IMR-90 (cell line): ENCODE measurements around the gene TAGLN. TPM values are rescaled to one million over a fixed set of nuclear protein-coding genes. Genes with fewer than 3 reads are reported as not detected.

Experiments
- ATAC-seq: fragments of 200-7000 bp; cut with Tn5 transposase; 2 replicates; pipeline ENCODE4 v1.9.1; 2020; ENCODE audit warnings: low read depth, mild to moderate bottlenecking, moderate library complexity
- BruUV-seq: library from RNA; stranded (reverse); fragments of 400-500 nt; replicated peaks from 2 replicates; lab custom pipeline; 2021; lab: Mats Ljungman, UMichigan
- CTCF ChIA-PET: fragments of 300-600 bp; formaldehyde crosslinking; extraction: SDS; loops from one replicate; lab custom pipeline; 2021; ENCODE audit warnings: antibody characterized with exemption; lab: Yijun Ruan, JAX
- POLR2A ChIA-PET: fragments of 300-600 bp; sonication (Branson Sonifier 250); formaldehyde crosslinking; loops from one replicate; lab custom pipeline; 2022; ENCODE audit warnings: antibody characterized with exemption; ENCODE audit not compliant: unreplicated experiment; lab: Charles Lee
- DNase-seq: peaks from one replicate; pipeline ENCODE4 v3.0.0; 2013
- H2AFZ ChIP-seq: replicated peaks from 2 replicates; pipeline ENCODE3; 2013; ENCODE audit warnings: low read length, mild to moderate bottlenecking; ENCODE audit not compliant: poor library complexity
- H2AK5ac ChIP-seq: 2 replicates; pipeline ENCODE4 v1.6.1; 2013; ENCODE audit warnings: low read depth, low read length, inconsistent platforms
- H2AK9ac ChIP-seq: replicated peaks from 2 replicates; pipeline ENCODE3; 2013; ENCODE audit warnings: mild to moderate bottlenecking, low read depth, low read length, moderate library complexity; ENCODE audit not compliant: poor library complexity
- H2BK120ac ChIP-seq: 2 replicates; pipeline ENCODE4 v1.6.1; 2013; ENCODE audit warnings: low read depth, low read length, inconsistent platforms
- H2BK15ac ChIP-seq: 3 replicates; pipeline ENCODE4 v1.6.1; 2013; ENCODE audit warnings: low read depth, low read length, inconsistent platforms
- H2BK20ac ChIP-seq: 2 replicates; pipeline ENCODE4 v1.6.1; 2013; ENCODE audit warnings: low read depth, mild to moderate bottlenecking, inconsistent platforms, low read length, moderate library complexity
- H2BK5ac ChIP-seq: 2 replicates; pipeline ENCODE4 v1.6.1; 2013; ENCODE audit warnings: mild to moderate bottlenecking, low read depth, low read length, inconsistent platforms; ENCODE audit not compliant: poor library complexity, severe bottlenecking
- H3K14ac ChIP-seq: replicated peaks from 2 replicates; pipeline ENCODE4 v1.6.1; 2013; ENCODE audit warnings: low read depth, low read length, inconsistent platforms
- H3K18ac ChIP-seq: 2 replicates; pipeline ENCODE4 v1.6.1; 2013; ENCODE audit warnings: low read depth, low read length, control low read depth
- H3K23ac ChIP-seq: 2 replicates; pipeline ENCODE4 v1.6.1; 2013; ENCODE audit warnings: low read depth, low read length, inconsistent platforms
- H3K27ac ChIP-seq: 2 replicates; pipeline ENCODE4 v1.5.1; 2013; ENCODE audit warnings: mild to moderate bottlenecking, control low read depth, low read length; ENCODE audit not compliant: insufficient read depth
- H3K27me3 ChIP-seq: 2 replicates; pipeline ENCODE4 v1.6.1; 2013; ENCODE audit warnings: low read length; ENCODE audit not compliant: control insufficient read depth, insufficient read depth
- H3K36me3 ChIP-seq: 2 replicates; pipeline ENCODE4 v1.6.1; 2013; ENCODE audit warnings: low read length, mixed read lengths; ENCODE audit not compliant: control insufficient read depth, insufficient read depth
- H3K4ac ChIP-seq: 2 replicates; pipeline ENCODE4 v1.6.1; 2013; ENCODE audit warnings: low read depth, low read length, inconsistent platforms
- H3K4me1 ChIP-seq: 2 replicates; pipeline ENCODE4 v1.6.1; 2013; ENCODE audit warnings: low read length, mixed read lengths; ENCODE audit not compliant: control insufficient read depth, insufficient read depth
- H3K4me2 ChIP-seq: 2 replicates; pipeline ENCODE4 v1.6.1; 2013; ENCODE audit warnings: low read depth, mild to moderate bottlenecking, control low read depth, low read length, moderate library complexity
- H3K4me3 ChIP-seq: 2 replicates; pipeline ENCODE4 v1.5.1; 2013; ENCODE audit warnings: low read depth, mild to moderate bottlenecking, control low read depth, low read length, moderate library complexity; ENCODE audit not compliant: insufficient read depth
- H3K56ac ChIP-seq: 2 replicates; pipeline ENCODE4 v1.6.1; 2013; ENCODE audit warnings: low read length, inconsistent platforms; ENCODE audit not compliant: insufficient read depth; ENCODE audit errors: extremely low read depth
- H3K79me1 ChIP-seq, 2 experiments: 2 replicates each; pipeline ENCODE4 v1.6.1; 2013; ENCODE audit warnings: low read length in 2 of 2, inconsistent platforms in 1 of 2, low read depth in 1 of 2
- H3K9ac ChIP-seq: 2 replicates; pipeline ENCODE4 v1.6.1; 2013; ENCODE audit warnings: low read depth, low read length, control low read depth
- H3K9me1 ChIP-seq: 2 replicates; pipeline ENCODE4 v1.6.1; 2013; ENCODE audit warnings: low read length, inconsistent platforms; ENCODE audit not compliant: insufficient read depth
- H3K9me3 ChIP-seq: 2 replicates; pipeline ENCODE4 v1.6.1; 2013; ENCODE audit warnings: low read length; ENCODE audit not compliant: control insufficient read depth, insufficient read depth
- H4K20me1 ChIP-seq: 2 replicates; pipeline ENCODE4 v1.6.1; 2013; ENCODE audit warnings: low read length, inconsistent platforms; ENCODE audit not compliant: insufficient read depth
- H4K5ac ChIP-seq: 2 replicates; pipeline ENCODE4 v1.6.1; 2013; ENCODE audit warnings: mild to moderate bottlenecking, low read depth, low read length, control low read depth
- H4K8ac ChIP-seq, 2 experiments: 2 replicates each; pipeline ENCODE4 v1.6.1; 2013; ENCODE audit warnings: low read depth in 2 of 2, low read length in 2 of 2, control low read depth in 1 of 2, inconsistent platforms in 1 of 2
- H4K91ac ChIP-seq: 2 replicates; pipeline ENCODE4 v1.6.1; 2013; ENCODE audit warnings: low read depth, low read length, inconsistent platforms; ENCODE audit not compliant: insufficient read depth
- BHLHE40 ChIP-seq: fragments of 150-350 bp; IDR thresholded peaks from 2 replicates; pipeline ENCODE4 v1.6.1; 2016; ENCODE audit warnings: mild to moderate bottlenecking, low read depth, low read length
- CEBPB ChIP-seq: IDR thresholded peaks from 2 replicates; pipeline ENCODE4 v1.6.1; 2012; ENCODE audit warnings: low read depth, low read length, improper control_type of control experiment
- CHD1 ChIP-seq: IDR thresholded peaks from 2 replicates; pipeline ENCODE4 v1.6.1; 2012; ENCODE audit warnings: low read depth, low read length, improper control_type of control experiment
- FOS ChIP-seq: fragments of 150-350 bp; IDR thresholded peaks from 2 replicates; pipeline ENCODE4 v1.6.1; 2016; ENCODE audit warnings: low read depth, low read length
- MAFK ChIP-seq: IDR thresholded peaks from 2 replicates; pipeline ENCODE4 v1.6.1; 2012; ENCODE audit warnings: low read depth, low read length, improper control_type of control experiment
- MAZ ChIP-seq: IDR thresholded peaks from 2 replicates; pipeline ENCODE4 v1.6.1; 2012; ENCODE audit warnings: low read depth, mild to moderate bottlenecking, low read length, improper control_type of control experiment, moderate library complexity, borderline replicate concordance
- MXI1 ChIP-seq: IDR thresholded peaks from 2 replicates; pipeline ENCODE4 v1.6.1; 2012; ENCODE audit warnings: low read depth, mild to moderate bottlenecking, low read length, moderate library complexity, borderline replicate concordance
- NFE2L2 ChIP-seq: fragments of 150-350 bp; IDR thresholded peaks from 2 replicates; pipeline ENCODE4 v1.6.1; 2016; ENCODE audit warnings: low read depth, mild to moderate bottlenecking, low read length
- POLR2A ChIP-seq: IDR thresholded peaks from 2 replicates; pipeline ENCODE4 v1.6.1; 2012; ENCODE audit warnings: mild to moderate bottlenecking, low read depth, low read length
- RAD21 ChIP-seq: IDR thresholded peaks from 2 replicates; pipeline ENCODE4 v1.6.1; 2012; ENCODE audit warnings: low read length, improper control_type of control experiment
- RCOR1 ChIP-seq: IDR thresholded peaks from 2 replicates; pipeline ENCODE4 v1.6.1; 2012; ENCODE audit warnings: mild to moderate bottlenecking, low read length, improper control_type of control experiment; ENCODE audit not compliant: insufficient replicate concordance
- RFX5 ChIP-seq: IDR thresholded peaks from 2 replicates; pipeline ENCODE4 v1.8.0; 2012; ENCODE audit warnings: low read depth, mild to moderate bottlenecking, low read length, moderate library complexity
- SMC3 ChIP-seq: fragments of 150-350 bp; IDR thresholded peaks from 2 replicates; pipeline ENCODE4 v1.6.1; 2016; ENCODE audit warnings: low read depth, mild to moderate bottlenecking, antibody characterized with exemption, low read length, moderate library complexity
- WGBS, 2 experiments: methylation state at CpG; one replicate each; pipeline versions ENCODE4 v1.1.5 to v1.1.7; 2013; ENCODE audit warnings: missing lambda C conversion rate in 2 of 2; ENCODE audit not compliant: insufficient read length in 1 of 2; ENCODE audit errors: extremely low coverage in 2 of 2; 5-methylcytosine and 5-hydroxymethylcytosine counted together
- dilution Hi-C: fragments of 300-500 bp; cut with HindIII; formaldehyde crosslinking; loops from one replicate; pipeline ENCODE4 v1.14.3; 2018; ENCODE audit warnings: low sequenced_read_pairs; ENCODE audit not compliant: unreplicated experiment
- in situ Hi-C: fragments of 300-500 bp; cut with MboI; formaldehyde crosslinking; loops from 3 replicates; pipeline ENCODE4 v1.14.3; 2019; ENCODE audit warnings: low sequenced_read_pairs, inconsistent platforms, mixed read lengths
- intact Hi-C: fragments of 100-400 bp; cut with micrococcal nuclease; formaldehyde crosslinking; loops from 2 replicates; pipeline ENCODE4 v1.10.0; 2022
- polyA plus RNA-seq, 3 experiments: library from polyadenylated mRNA; depleted of rRNA; stranded (reverse); fragments of >200 nt; gene quantifications; 2 replicates each; pipeline ENCODE4 v1.2.3, GENCODE V29; 2012; ENCODE audit warnings: low replicate concordance in 1 of 3
- total RNA-seq: library from RNA; depleted of rRNA; stranded (reverse); fragments of >200 nt; gene quantifications from 2 replicates; pipeline ENCODE4 v1.2.3, GENCODE V29; 2012
- TF ChIP-seq, protein P1 (sequence below): conservative IDR thresholded peaks from 2 replicates; pipeline ENCODE4 v1.5.1; 2012; ENCODE audit warnings: mild to moderate bottlenecking, low read depth, low read length, improper control_type of control experiment
- TF ChIP-seq, protein P2 (sequence below): fragments of 150-350 bp; IDR thresholded peaks from 2 replicates; pipeline ENCODE4 v1.6.1; 2017; ENCODE audit warnings: mild to moderate bottlenecking, antibody characterized with exemption, low read length, low read depth
- TF ChIP-seq, protein P3 (sequence below): fragments of 150-350 bp; IDR thresholded peaks from 2 replicates; pipeline ENCODE4 v1.6.1; 2016; ENCODE audit warnings: low read depth, mild to moderate bottlenecking, low read length, moderate library complexity, borderline replicate concordance

The TAGLN gene
- total and polyA plus RNA-seq, 2 of the 4 experiments (the other 2 are of a cell fraction) = 2,558 to 3,760 TPM

GRCh38 chr11:117220568-117220967, 21.4 kb downstream of the TAGLN start:
- no peak overlapping the region for H2AFZ ChIP-seq
- H3K14ac ChIP-seq = 0 out of 2 replicates have a peak overlapping the region, but pooled peaks have one; percentile 92
- H3K36me3 ChIP-seq = peaks cover 46% of the 10 kb centered on the region
- H2BK120ac ChIP-seq = peak overlapping the region; percentile 81
- peak overlapping the region; percentile 81 for H4K91ac ChIP-seq
- H4K8ac ChIP-seq = peak overlapping the region; percentile 5 to 88; a peak in 2 of 4 replicates
- peak overlapping the region; percentile 32; the same call in 1 of the 2 replicates for H4K5ac ChIP-seq
- intact Hi-C loops (loop anchor here (10.0 kb wide), 1 partner anchor 366 kb away; no protein-coding TSS in a partner anchor), in situ Hi-C loops (loop anchor here (10.0 kb wide), 1 partner anchor 346 kb away; no protein-coding TSS in a partner anchor), dilution Hi-C loops (no loop called here)
- POLR2A ChIA-PET = interaction anchor here (1.5 kb wide), 1 partner anchor 21 kb away, joined by 4 read pairs; the partner anchor contains the start of gene TAGLN
- CTCF ChIA-PET = no interaction called here
- peak overlapping the region; percentile 58 for H3K27ac ChIP-seq
- H2BK15ac ChIP-seq = peak overlapping the region; percentile 16; the same call in 2 of the 3 replicates
- H3K4me2 ChIP-seq = no peak overlapping the region
- peak overlapping the region; percentile 69 for H2AK5ac ChIP-seq
- no peak overlapping the region for H3K56ac ChIP-seq
- BruUV-seq = no TSS peak
- H2BK5ac ChIP-seq = peak overlapping the region; percentile 77
- no peaks in the 10 kb centered on the region for H3K9me3 ChIP-seq
- H3K4me1 ChIP-seq = peaks cover 40% of the 10 kb centered on the region
- no peak for TF ChIP-seq RCOR1
- no peak for TF ChIP-seq NFE2L2
- no peak for TF ChIP-seq FOS
- TF ChIP-seq, protein P1, sequence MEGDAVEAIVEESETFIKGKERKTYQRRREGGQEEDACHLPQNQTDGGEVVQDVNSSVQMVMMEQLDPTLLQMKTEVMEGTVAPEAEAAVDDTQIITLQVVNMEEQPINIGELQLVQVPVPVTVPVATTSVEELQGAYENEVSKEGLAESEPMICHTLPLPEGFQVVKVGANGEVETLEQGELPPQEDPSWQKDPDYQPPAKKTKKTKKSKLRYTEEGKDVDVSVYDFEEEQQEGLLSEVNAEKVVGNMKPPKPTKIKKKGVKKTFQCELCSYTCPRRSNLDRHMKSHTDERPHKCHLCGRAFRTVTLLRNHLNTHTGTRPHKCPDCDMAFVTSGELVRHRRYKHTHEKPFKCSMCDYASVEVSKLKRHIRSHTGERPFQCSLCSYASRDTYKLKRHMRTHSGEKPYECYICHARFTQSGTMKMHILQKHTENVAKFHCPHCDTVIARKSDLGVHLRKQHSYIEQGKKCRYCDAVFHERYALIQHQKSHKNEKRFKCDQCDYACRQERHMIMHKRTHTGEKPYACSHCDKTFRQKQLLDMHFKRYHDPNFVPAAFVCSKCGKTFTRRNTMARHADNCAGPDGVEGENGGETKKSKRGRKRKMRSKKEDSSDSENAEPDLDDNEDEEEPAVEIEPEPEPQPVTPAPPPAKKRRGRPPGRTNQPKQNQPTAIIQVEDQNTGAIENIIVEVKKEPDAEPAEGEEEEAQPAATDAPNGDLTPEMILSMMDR = no peak
- TF ChIP-seq MAFK = no peak
- TF ChIP-seq, protein P2, sequence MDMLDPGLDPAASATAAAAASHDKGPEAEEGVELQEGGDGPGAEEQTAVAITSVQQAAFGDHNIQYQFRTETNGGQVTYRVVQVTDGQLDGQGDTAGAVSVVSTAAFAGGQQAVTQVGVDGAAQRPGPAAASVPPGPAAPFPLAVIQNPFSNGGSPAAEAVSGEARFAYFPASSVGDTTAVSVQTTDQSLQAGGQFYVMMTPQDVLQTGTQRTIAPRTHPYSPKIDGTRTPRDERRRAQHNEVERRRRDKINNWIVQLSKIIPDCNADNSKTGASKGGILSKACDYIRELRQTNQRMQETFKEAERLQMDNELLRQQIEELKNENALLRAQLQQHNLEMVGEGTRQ = no peak
- no peak for TF ChIP-seq CEBPB
- TF ChIP-seq RAD21 = no peak
- TF ChIP-seq BHLHE40 = no peak
- TF ChIP-seq SMC3 = no peak
- no peak for TF ChIP-seq CHD1
- no peak for TF ChIP-seq POLR2A
- no peak for TF ChIP-seq MAZ
- no peak for TF ChIP-seq MXI1
- no peak for TF ChIP-seq RFX5
- TF ChIP-seq, protein P3, sequence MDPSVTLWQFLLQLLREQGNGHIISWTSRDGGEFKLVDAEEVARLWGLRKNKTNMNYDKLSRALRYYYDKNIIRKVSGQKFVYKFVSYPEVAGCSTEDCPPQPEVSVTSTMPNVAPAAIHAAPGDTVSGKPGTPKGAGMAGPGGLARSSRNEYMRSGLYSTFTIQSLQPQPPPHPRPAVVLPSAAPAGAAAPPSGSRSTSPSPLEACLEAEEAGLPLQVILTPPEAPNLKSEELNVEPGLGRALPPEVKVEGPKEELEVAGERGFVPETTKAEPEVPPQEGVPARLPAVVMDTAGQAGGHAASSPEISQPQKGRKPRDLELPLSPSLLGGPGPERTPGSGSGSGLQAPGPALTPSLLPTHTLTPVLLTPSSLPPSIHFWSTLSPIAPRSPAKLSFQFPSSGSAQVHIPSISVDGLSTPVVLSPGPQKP = no peak
- peak overlapping the region; percentile 59 for H3K18ac ChIP-seq
- peak overlapping the region; percentile 26; the same call in 1 of the 2 replicates for H3K9ac ChIP-seq
- no peaks in the 10 kb centered on the region for H4K20me1 ChIP-seq
- DNase-seq = no peak
- H3K4me3 ChIP-seq = no peak overlapping the region
- 76% methylated on average over 5 of the region's 9 CpGs; no CpG with 5 or more reads in 1 of the 2 experiments for WGBS, 2 experiments
- H3K23ac ChIP-seq = peak overlapping the region; percentile 41; the same call in 1 of the 2 replicates
- peak overlapping the region; percentile 99 for H3K4ac ChIP-seq
- no peaks in the 10 kb centered on the region for H3K27me3 ChIP-seq
- H3K79me1 ChIP-seq = peaks cover 18 to 51% of the 10 kb centered on the region in 2 experiments; a peak in 3 of 4 replicates
- H3K9me1 ChIP-seq = peaks cover 28% of the 10 kb centered on the region
- peak overlapping the region; percentile 29 for H2AK9ac ChIP-seq
- H2BK20ac ChIP-seq = peak overlapping the region; percentile 43; the same call in 1 of the 2 replicates
- no peak for ATAC-seq
